ENCODE results near the gene HSF5. TPM values are rescaled to one million over a fixed set of nuclear protein-coding genes. Genes with fewer than 3 reads are reported as not detected.

HSF5 gene
- total and polyA plus RNA-seq, 2 donors (not counting 1 experiment from before 2014, with no cell fraction given), result 2.2 to 5.1 TPM

GRCh38 chr17:58416937-58417299 is 71.3 kb downstream of the HSF5 start:
- peaks cover 14 to 16% of the 10 kb centered on the region in 2 donors for H3K4me1 ChIP-seq (ENCODE audit: control insufficient read depth in 2 of 2, insufficient read depth in 2 of 2, low read length in 2 of 2)
- no peak for DNase-seq
- no peak overlapping the region for H3K4me3 Mint-ChIP-seq
- TF ChIP-seq EZH2 (IDR thresholded peaks at IDR 0.05; ENCODE audit: borderline replicate concordance, insufficient read depth, low read depth, low read length, poor library complexity, severe bottlenecking), result no peak
- TF ChIP-seq CTCF (IDR thresholded peaks at IDR 0.05), result no peak
- peaks cover 21% of the 10 kb centered on the region for H3K4me1 Mint-ChIP-seq
- H3K9ac ChIP-seq (ENCODE audit: low read length), result no peak overlapping the region
- POLR2A ChIA-PET, result interaction anchor here (0.6 to 1.9 kb wide), 9 partner anchors 65 to 102 kb away, joined by 3 to 21 read pairs (median 13); partner anchors contain the start of genes SUPT4H1 and TSPOAP1
- H2AFZ ChIP-seq (ENCODE audit: insufficient read depth, low read depth, low read length, poor library complexity, severe bottlenecking), result no peak overlapping the region
- H3K9me3 Mint-ChIP-seq (ENCODE audit: insufficient read depth), result no peaks in the 10 kb centered on the region
- H3K27me3 ChIP-seq (replicated peaks in 1 of 4; ENCODE audit: control extremely low read depth in 1 of 4, control insufficient read depth in 3 of 4, insufficient read depth in 4 of 4, low read length in 3 of 4), result no peaks in the 10 kb centered on the region
- H4K20me1 ChIP-seq (ENCODE audit: control insufficient read depth, insufficient read depth, low read length, poor library complexity, severe bottlenecking), result no peaks in the 10 kb centered on the region
- whole genome bisulfite sequencing (ENCODE audit: insufficient coverage), result 95% methylated on average over 6 of the region's 6 CpGs
- peaks cover 3% of the 10 kb centered on the region for H3K79me2 ChIP-seq (ENCODE audit: control insufficient read depth, insufficient read depth, low read length)
- H3K27me3 Mint-ChIP-seq, result no peaks in the 10 kb centered on the region
- CTCF ChIA-PET, result interaction anchor here (1.0 to 6.1 kb wide), 26 partner anchors 17 to 217 kb away, joined by 3 to 131 read pairs (median 7); partner anchors contain the start of genes HSF5, SUPT4H1 and TSPOAP1
- no peak overlapping the region for H3K4me3 ChIP-seq (ENCODE audit: control extremely low read depth in 1 of 5, extremely low read depth in 1 of 5, insufficient read depth in 1 of 5, low read depth in 2 of 5, low read length in 4 of 5)
- peak overlapping the region; percentile 49 for H3K4me2 ChIP-seq (replicated peaks; ENCODE audit: low read depth, low read length, poor library complexity, severe bottlenecking)
- intact Hi-C loops (cut with micrococcal nuclease), result loop anchor here (1.0 to 2.0 kb wide), 6 partner anchors 65 to 168 kb away; partner anchors contain the start of gene SUPT4H1
- H3K36me3 ChIP-seq (replicated peaks in 1 of 2; ENCODE audit: control extremely low read depth in 1 of 2, control insufficient read depth in 1 of 2, extremely low read depth in 1 of 2, insufficient read depth in 2 of 2, low read length in 1 of 2), result no peaks in the 10 kb centered on the region
- no peaks in the 10 kb centered on the region for H3K9me3 ChIP-seq (ENCODE audit: control extremely low read depth in 1 of 3, control insufficient read depth in 2 of 3, insufficient read depth in 1 of 3, low read length in 2 of 3)
- peak overlapping the region; percentile 12 for H3K27ac Mint-ChIP-seq
- no peak for ATAC-seq (ENCODE audit: low read depth)
- peak overlapping the region; percentile 61 to 65 for H3K27ac ChIP-seq (ENCODE audit: low read length in 2 of 2)

GRCh38 chr17:58416396-58416795 is 71.8 kb downstream of the HSF5 start:
- no peaks in the 10 kb centered on the region for H3K27me3 Mint-ChIP-seq
- TF ChIP-seq EZH2 (IDR thresholded peaks at IDR 0.05; ENCODE audit: borderline replicate concordance, insufficient read depth, low read depth, low read length, poor library complexity, severe bottlenecking), result no peak
- TF ChIP-seq CTCF (IDR thresholded peaks at IDR 0.05), result no peak
- Histone ChIP-seq H3K4me2 (replicated peaks; ENCODE audit: low read depth, low read length, poor library complexity, severe bottlenecking) (no peak overlapping the region), H3K4me1 (ENCODE audit: control insufficient read depth in 2 of 2, insufficient read depth in 2 of 2, low read length in 2 of 2) (peaks cover 14 to 16% of the 10 kb centered on the region in 2 donors), H3K27me3 (replicated peaks in 1 of 4; ENCODE audit: control extremely low read depth in 1 of 4, control insufficient read depth in 3 of 4, insufficient read depth in 4 of 4, low read length in 3 of 4) (no peaks in the 10 kb centered on the region), H3K9ac (ENCODE audit: low read length) (no peak overlapping the region), H3K4me3 (ENCODE audit: control extremely low read depth in 1 of 5, extremely low read depth in 1 of 5, insufficient read depth in 1 of 5, low read depth in 2 of 5, low read length in 4 of 5) (no peak overlapping the region), H3K9me3 (ENCODE audit: control extremely low read depth in 1 of 3, control insufficient read depth in 2 of 3, insufficient read depth in 1 of 3, low read length in 2 of 3) (no peaks in the 10 kb centered on the region), H4K20me1 (ENCODE audit: control insufficient read depth, insufficient read depth, low read length, poor library complexity, severe bottlenecking) (no peaks in the 10 kb centered on the region), H3K36me3 (replicated peaks in 1 of 2; ENCODE audit: control extremely low read depth in 1 of 2, control insufficient read depth in 1 of 2, extremely low read depth in 1 of 2, insufficient read depth in 2 of 2, low read length in 1 of 2) (no peaks in the 10 kb centered on the region), H3K79me2 (ENCODE audit: control insufficient read depth, insufficient read depth, low read length) (peaks cover 3% of the 10 kb centered on the region), H3K27ac (ENCODE audit: low read length in 2 of 2) (no peak overlapping the region), H2AFZ (ENCODE audit: insufficient read depth, low read depth, low read length, poor library complexity, severe bottlenecking) (no peak overlapping the region)
- ChIA-PET POLR2A (interaction anchor here (1.9 kb wide), 1 partner anchor 99 kb away, joined by 6 read pairs; no protein-coding TSS in a partner anchor), CTCF (interaction anchor here (1.6 to 6.1 kb wide), 9 partner anchors 16 to 112 kb away, joined by 7 to 131 read pairs (median 9); partner anchors contain the start of genes SUPT4H1 and TSPOAP1)
- H3K9me3 Mint-ChIP-seq (ENCODE audit: insufficient read depth), result no peaks in the 10 kb centered on the region
- DNase-seq (no peak), ATAC-seq (ENCODE audit: low read depth) (no peak)
- H3K4me1 Mint-ChIP-seq, result peaks cover 21% of the 10 kb centered on the region
- intact Hi-C loops (cut with micrococcal nuclease), result loop anchor here (2.0 kb wide), 1 partner anchor 72 kb away; no protein-coding TSS in a partner anchor
- WGBS (ENCODE audit: insufficient coverage), result no CpG with 5 or more reads among the region's 4 CpGs
- no peak overlapping the region for H3K4me3 Mint-ChIP-seq
- peak overlapping the region; percentile 23 for H3K27ac Mint-ChIP-seq
